Measurements from ENCODE around the gene INSC.

Gene INSC

DNA sequence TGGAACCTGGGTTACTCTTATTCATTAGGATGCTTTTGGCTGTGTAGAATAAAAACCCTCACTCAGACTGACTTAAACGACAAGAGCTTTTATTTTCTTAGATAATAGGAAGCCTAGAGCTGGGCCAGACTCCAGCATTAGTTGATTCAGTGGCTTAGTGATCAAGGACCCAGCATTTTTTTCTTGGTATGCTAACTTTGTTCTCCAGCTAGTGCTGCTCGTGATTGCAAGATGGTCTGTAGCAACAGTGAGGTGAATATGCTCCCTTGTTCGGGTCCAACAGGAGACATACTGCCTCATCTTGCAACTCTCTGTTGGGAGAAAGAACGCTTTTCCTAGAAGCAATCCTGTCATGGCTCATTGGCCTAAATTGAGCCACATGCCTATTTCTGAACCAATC, 33.4 kb downstream of the INSC start:
- DNase-seq, result no peak

GRCh38 chr11:15149050-15149449, 34.3 kb downstream of the INSC start:
- DNase-seq, result no peak

GRCh38 chr11:15150507-15150906, 35.8 kb downstream of the INSC start:
- DNase-seq, result no peak

DNA sequence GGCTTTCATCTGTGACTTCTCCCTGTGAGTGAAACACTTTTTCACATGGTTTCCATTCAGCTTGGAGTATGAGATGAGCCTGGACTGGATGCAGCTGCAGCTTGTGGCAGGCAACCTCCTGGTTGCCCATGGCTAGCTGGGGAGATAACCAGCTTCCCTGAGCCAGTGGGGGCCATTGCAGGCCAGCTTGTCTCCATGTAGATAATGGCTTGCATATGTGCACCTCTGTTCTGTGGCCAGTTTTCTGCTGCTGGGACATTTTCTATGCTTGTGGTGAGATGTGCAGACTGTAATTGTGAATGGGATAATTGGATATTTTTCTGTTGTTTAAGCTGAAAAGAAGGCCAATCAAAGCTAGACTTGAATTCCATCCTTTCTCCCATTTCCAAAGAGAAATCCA, 38.5 kb downstream of the INSC start:
- DNase-seq, result no peak

- no peak for DNase-seq
Measured at GRCh38 chr11:15157181-15157580, 42.5 kb downstream of the INSC start.

GRCh38 chr11:15157606-15158137, 42.9 kb downstream of the INSC start:
- DNase-seq, result no peak

DNA sequence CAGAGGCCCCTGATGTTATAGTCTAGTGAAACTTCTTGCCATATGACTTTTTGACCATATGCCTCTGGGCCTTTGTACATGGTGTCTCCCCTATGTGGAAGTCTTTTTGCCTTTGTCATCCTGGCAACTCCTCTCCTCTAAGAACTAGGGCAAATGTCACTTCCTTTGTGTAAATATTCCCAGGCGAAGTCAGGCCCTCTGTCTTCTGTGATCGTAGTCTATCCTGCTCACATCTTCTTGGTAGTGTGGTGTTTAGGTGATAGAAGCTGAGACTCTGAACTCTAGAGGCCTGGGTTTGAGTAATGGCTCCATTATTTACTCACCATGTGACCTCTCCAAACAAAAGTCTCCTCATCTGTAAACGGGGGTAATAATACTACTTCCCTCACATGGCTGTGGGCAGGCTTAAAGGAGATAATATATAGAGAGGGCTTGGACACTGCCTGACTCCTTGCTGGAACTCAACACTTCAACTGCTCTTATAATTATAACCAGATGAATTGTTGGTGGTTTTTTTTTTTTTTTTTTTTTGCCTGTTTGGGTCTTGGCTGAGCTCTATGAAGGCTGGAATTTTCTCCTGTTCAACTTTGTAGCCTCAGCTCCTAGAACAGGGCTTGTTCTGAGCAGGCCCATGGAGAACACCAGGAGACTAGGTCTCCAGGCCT, 43.8 kb downstream of the INSC start:
- DNase-seq, result no peak

GRCh38 chr11:15159085-15159484, 44.4 kb downstream of the INSC start:
- DNase-seq, result no peak

GRCh38 chr11:15161790-15162189, 47.1 kb downstream of the INSC start:
- no peak for DNase-seq

DNA sequence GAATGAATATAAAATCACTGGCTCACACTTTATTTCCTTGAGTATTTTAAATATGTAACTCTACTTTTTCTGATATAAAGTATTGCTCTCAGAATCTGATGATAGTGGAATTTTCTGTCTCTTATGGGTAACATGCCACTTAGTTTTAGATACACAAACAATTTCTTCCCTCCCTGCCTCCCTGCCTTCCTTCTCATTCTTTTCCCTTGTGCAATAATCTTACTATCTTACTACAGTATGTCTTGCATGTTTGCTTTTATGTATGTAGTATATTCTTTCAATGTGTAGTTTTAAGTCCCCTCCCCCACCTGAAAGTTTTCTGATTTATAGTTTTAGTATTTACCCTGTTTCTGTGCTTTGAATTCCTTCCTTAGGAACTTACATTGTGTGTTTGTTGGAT, 48.4 kb downstream of the INSC start:
- DNase-seq, result no peak

- DNase-seq, result no peak
Measured at GRCh38 chr11:15166204-15166603, 51.5 kb downstream of the INSC start.

GRCh38 chr11:15169815-15170551, 55.3 kb downstream of the INSC start:
- DNase-seq, result no peak

DNA sequence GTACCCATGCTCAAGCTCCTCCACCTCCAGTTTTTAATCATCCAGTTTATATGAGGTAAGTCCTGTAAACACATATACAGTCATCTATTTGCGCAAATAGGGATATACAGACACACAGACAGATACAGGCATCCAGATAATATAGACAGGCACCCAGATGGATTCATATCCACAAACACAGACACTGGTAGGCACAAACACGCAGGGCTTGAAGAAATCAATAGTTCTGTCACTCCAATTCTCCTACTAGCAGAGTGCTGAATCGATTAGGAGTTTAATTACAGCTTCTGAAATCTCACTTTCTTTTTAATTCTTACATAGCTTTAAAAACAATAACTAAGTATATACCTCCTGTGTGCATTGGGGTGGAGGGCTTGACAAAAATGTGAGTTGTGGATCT, 56.0 kb downstream of the INSC start:
- DNase-seq, result no peak

DNA sequence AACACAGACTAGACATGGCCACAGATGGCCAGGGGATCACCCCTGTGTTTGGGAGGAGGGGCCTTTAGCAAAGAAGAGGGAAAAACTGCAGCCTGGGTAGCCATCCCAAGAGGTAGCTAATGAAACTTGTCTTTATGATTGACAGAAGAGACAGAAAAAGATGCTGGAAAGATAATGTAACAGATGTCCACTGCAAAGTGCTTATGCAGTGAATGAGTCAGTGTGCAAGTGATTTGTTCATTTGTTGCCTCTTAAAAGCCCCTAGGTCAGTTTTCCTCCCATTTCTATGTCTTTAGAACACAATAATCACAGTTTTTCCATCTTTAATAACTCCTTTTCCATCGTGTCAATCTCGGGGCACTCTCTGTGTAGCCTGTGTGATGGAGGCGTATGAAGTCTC, 57.2 kb downstream of the INSC start:
- DNase-seq, result no peak

DNA sequence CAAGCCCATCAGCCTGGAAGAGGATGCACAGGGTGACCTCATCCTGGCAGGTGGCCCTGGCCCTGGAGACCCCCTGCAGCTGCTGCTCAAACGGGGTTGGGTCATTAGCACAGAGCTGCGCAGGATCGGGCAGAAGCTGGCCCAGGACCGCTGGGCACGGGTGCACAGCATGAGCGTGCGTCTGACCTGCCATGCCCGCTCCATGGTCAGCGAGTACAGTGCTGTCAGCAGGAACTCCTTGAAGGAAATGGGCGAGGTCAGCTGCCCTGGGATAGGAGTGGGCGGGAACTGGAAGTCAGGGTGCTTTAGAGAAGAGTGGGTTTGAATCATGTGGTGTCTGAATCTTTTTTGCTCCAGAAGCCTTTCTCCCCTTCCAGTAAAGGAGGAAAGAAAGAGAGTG, 61.1 kb downstream of the INSC start:
- no peak for DNase-seq

DNA sequence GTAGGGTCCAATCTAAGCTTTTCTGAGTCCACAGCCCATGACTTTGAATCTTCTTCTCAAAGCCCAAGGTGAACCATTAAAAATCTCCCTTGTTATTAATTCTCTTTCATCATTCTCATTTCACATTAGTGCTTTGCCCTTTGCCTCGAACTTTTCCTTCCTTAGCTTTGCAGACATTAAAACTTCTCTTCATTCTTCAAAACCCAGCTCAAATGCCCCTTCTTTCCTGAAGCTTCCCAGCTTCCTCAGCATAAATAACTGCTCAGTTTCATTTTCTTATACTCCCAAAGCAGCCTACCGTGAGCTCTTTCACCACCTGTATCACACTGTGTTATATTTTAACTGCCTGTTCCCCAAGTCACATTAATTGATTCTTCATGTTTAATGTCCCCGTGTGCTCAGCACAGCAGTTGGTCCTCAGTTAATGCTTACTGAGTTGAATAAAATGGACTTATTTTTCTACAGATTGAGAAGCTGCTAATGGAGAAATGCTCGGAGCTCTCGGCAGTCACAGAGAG, 62.0 kb downstream of the INSC start:
- DNase-seq, result no peak

GRCh38 chr11:15177491-15177890, 62.8 kb downstream of the INSC start:
- no peak for DNase-seq

GRCh38 chr11:15178214-15178613, 63.5 kb downstream of the INSC start:
- DNase-seq, result no peak

- DNase-seq, result no peak
Measured at GRCh38 chr11:15179167-15179566, 64.4 kb downstream of the INSC start.

DNA sequence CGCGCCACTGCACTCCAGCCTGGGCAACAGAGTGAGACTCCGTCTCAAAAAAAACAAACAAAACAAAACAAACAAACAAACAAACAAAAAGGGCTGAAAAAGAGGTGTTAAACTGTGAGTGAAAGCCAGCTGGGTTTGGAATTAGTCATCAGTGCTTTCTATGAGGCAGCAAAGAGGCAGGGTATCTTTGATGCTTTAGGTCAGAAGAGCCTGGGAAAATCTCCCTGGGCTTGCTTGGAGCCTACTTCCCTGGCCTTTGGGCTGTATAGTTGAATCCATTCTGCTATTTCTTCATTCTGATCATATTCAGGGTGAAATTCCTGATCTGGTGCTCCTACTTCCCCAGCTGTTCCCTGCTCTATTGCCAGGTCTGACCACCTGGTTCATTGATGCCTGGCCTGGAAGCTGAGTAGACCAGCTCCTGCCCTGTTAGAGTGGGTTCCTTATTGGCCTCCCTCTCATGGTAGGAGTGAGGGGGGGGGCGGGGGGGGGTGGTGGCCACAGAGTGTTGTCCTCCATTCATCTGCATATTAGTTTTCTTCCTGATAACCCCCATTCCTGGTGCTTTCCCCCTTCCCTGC, 65.6 kb downstream of the INSC start:
- DNase-seq, result no peak

- DNase-seq, result no peak
Measured at GRCh38 chr11:15182372-15182771, 67.6 kb downstream of the INSC start.

- no peak for DNase-seq
Measured at GRCh38 chr11:15185021-15185420, 70.3 kb downstream of the INSC start.

DNA sequence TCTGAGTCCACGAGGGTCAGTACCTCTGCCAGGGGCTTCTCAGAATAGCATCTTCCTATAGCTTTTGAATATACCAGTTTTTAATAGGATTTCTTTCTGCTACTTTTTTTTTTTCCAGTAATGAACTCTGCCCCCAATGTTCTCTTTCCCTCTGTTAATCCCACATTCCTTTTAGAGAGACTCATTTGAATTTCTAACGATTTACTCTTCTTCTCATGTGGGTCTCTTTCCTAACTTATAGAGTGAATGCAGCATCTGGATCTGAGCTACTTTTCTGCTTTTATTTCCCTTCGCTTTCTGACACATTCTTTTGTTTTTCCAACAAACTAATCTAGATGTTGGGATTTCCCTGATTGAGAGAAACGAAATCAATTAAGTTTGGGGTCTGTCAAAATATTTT, 71.4 kb downstream of the INSC start:
- DNase-seq, result no peak

GRCh38 chr11:15189189-15189588, 74.5 kb downstream of the INSC start:
- no peak for DNase-seq
